GM19463 (cell line): ENCODE measurements around the gene CD93.

Experiments used
- ATAC-seq: cut with Tn5 transposase; IDR thresholded peaks from one replicate; pipeline ENCODE4 v1.9.1; 2021; ENCODE audit warnings: mild to moderate bottlenecking, moderate library complexity; ENCODE audit not compliant: unreplicated experiment

Gene CD93

GRCh38 chr20:23120936-23121750, 35.0 kb upstream of the CD93 start:
- ATAC-seq = no peak

- ATAC-seq = no peak
Observed at GRCh38 chr20:23120261-23120660, 34.1 kb upstream of the CD93 start.

- ATAC-seq = no peak
Observed at GRCh38 chr20:23119456-23120216, 33.5 kb upstream of the CD93 start.

GRCh38 chr20:23118766-23119165, 32.6 kb upstream of the CD93 start:
- no peak for ATAC-seq

- no peak for ATAC-seq
Observed at GRCh38 chr20:23118144-23118543, 32.0 kb upstream of the CD93 start.

- ATAC-seq = no peak
Observed at GRCh38 chr20:23117738-23118137, 31.6 kb upstream of the CD93 start.

GRCh38 chr20:23116311-23117089, 30.4 kb upstream of the CD93 start:
- no peak for ATAC-seq

- ATAC-seq = no peak
Observed at GRCh38 chr20:23115822-23116221, 29.7 kb upstream of the CD93 start.

- no peak for ATAC-seq
Observed at GRCh38 chr20:23114448-23115082, 28.4 kb upstream of the CD93 start.

GRCh38 chr20:23114018-23114417, 27.9 kb upstream of the CD93 start:
- ATAC-seq = no peak

- ATAC-seq = no peak
Observed at GRCh38 chr20:23112595-23112994, 26.5 kb upstream of the CD93 start.

- no peak for ATAC-seq
Observed at GRCh38 chr20:23111944-23112342, 25.8 kb upstream of the CD93 start.

GRCh38 chr20:23111307-23111943, 25.3 kb upstream of the CD93 start:
- ATAC-seq = no peak

GRCh38 chr20:23108871-23109270, 22.7 kb upstream of the CD93 start:
- ATAC-seq = no peak

GRCh38 chr20:23107466-23107865, 21.3 kb upstream of the CD93 start:
- ATAC-seq = no peak

GRCh38 chr20:23106271-23106851, 20.2 kb upstream of the CD93 start:
- ATAC-seq = no peak

GRCh38 chr20:23105193-23105592, 19.1 kb upstream of the CD93 start:
- ATAC-seq = no peak

GRCh38 chr20:23103284-23104018, 17.3 kb upstream of the CD93 start:
- no peak for ATAC-seq

- ATAC-seq = no peak
Observed at GRCh38 chr20:23101696-23102406, 15.7 kb upstream of the CD93 start.
